GM18873 (cell line): ENCODE results near the gene MAOA.
A peak's percentile ranks its signal among the peaks of the same experiment; 100 is the strongest.
"Not testable (repeated sequence)": the region's sequence is repeated elsewhere in the genome, so short reads cannot be mapped to it uniquely, and the experiment has no call there.

Experiments
- ATAC-seq: cut with Tn5 transposase; IDR thresholded peaks from one replicate; pipeline ENCODE4 v1.9.1; 2021; ENCODE audit warnings: mild to moderate bottlenecking, moderate library complexity, moderate number of reproducible peaks; ENCODE audit not compliant: unreplicated experiment, low FRiP score

Gene MAOA

DNA sequence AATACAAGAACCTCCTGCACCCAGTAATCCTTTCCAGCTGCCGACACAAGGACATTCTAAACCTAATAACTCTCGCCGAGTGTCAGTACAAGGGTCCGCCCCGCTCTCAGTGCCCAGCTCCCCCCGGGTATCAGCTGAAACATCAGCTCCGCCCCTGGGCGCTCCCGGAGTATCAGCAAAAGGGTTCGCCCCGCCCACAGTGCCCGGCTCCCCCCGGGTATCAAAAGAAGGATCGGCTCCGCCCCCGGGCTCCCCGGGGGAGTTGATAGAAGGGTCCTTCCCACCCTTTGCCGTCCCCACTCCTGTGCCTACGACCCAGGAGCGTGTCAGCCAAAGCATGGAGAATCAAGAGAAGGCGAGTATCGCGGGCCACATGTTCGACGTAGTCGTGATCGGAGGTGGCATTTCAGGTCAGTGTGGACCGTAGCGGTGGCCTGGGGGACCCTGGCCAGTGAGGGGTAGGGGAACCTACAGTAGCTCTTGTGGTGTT is at the start of gene MAOA:
MAOA (plus strand) TSS at position 295 of the 490 bp plus-strand sequence; CDS start at position 338, 43 bp downstream.
- ATAC-seq = no peak

DNA sequence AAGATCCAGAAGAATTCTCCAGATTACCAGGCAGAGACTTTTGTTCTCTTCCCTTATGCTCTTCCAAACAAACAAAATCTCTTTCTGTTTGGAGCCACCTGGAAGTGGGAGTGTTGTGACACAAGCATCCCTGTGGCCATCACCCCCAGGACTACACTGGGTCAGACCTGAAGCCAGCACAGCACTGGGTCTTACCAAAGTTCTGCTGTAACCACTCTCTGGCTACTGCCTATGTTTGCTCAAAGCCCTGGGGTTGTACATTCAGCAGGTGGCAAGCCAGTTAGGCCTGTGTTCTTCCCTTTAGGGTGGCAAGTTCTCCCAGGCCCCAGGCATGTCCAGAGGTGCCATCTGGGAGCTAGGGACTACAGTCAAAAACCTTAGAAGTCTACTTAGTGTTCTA is 43.7 kb upstream of the MAOA start:
- no peak for ATAC-seq

DNA sequence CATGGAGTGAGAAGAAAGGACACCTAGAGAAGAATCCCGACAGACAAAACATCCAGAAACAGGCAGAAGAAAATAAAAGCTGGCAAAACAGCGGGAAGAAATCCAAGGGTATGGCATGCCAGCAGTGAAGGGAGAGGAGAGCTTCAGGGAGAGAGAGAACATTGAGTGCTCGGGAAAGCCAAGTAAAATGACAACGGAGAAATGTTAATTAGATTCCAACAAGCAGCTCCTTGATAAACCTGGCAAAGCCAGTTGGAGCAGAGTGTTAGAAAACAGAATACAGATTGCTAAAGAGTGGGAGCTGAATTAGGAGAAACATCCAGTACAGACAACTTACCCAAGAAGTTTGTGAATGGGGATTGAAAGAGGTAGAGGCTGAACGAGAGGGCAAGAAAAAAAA is 40.4 kb upstream of the MAOA start:
- ATAC-seq = no peak

DNA sequence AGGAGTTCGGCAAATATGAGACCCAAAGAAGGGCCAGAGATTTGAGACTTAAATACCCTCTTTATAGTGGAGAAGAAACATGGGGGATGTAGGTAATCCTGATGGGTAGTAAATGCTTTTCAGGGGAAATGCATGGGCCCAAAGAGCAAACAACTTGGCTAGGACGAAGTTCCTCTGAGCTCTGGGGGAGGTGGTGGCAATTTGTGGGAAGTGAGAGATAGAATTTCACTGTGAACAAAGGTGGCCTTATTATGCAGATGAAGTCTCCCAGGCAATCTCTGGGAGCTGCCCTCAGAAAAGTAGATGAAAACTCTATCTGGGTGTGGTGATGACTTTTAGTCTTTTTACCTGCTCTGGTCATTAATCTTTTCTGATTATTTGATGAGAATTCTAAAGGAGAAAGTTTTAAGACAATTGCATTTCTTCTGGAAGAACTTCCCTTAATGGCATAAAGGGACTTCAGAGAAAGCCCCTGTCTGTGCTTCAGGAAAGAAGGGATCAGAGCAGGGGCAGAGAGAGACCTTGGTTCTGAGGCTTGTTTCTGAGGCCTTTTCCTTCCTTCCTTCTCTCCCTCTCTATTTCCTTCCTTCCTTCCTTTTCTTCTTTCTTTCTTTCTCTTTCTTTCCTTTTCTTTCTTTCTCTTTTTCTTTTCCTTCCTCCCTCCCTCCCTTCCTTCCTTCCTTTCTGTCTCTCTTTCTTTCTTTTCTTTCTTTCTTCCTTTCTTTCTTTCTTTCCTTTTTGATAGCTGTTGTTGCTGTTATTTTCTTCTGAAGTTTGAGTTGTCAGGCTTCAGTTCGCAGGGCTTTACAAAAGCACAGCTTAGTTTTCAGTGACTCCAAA is 37.5 kb upstream of the MAOA start:
- ATAC-seq = no peak

DNA sequence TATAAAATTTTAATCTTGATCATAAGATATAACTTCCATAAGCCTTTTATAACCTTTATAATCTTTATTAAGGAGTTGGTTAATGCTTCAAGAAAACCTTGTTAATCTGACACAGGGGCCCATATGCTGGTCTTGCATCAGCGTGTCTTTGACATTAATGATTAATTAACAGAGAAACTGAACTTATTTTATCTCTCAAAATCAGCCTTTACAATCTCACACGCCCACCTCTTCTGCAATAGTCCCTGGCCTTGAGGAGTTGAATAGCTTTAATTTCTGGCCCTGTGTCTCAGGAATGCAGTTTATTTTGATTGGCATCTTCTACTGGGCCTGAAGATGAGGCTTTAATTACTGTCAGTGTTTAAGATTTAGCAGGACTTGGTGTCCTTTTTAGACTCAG is 36.2 kb upstream of the MAOA start:
- ATAC-seq = not testable (repeated sequence)

DNA sequence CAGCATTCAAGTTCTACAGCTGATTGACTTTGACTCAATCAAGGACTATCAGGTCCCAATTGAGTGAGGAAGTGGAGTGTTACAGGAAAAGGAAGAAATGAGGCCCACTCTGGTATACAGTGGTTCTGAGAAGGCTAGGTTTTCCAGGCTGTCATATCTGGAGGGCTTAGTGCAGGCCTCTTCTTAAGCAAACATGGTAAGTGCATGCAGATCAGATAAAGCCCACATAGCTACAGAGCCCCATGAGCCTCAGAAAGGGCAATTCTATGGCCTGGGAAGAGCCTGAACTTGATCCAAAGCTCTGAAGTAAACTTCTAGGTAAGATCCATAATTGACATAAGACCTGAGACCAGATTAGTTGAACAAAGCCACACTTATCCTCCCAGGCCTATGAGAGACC is 29.0 kb upstream of the MAOA start:
- no peak for ATAC-seq

DNA sequence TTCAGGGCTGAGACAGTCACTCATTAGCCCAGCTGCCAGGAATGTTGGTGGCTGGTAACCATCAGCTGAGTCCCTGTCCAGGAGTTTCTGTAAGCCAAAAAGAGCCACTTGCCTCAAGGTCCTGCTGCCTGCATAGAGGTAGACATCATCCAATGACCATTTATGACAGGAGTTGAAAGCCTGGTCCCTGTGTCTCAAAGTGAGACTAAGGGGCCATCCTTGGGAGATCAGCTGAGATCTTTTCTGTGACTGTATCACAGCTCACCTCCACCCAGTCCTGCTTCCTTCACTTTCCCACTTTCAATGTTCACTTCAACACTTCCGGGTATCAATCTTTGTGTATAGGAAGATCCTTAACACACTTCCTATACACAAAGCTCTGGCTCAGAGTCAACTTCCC is 28.4 kb upstream of the MAOA start:
- no peak for ATAC-seq

DNA sequence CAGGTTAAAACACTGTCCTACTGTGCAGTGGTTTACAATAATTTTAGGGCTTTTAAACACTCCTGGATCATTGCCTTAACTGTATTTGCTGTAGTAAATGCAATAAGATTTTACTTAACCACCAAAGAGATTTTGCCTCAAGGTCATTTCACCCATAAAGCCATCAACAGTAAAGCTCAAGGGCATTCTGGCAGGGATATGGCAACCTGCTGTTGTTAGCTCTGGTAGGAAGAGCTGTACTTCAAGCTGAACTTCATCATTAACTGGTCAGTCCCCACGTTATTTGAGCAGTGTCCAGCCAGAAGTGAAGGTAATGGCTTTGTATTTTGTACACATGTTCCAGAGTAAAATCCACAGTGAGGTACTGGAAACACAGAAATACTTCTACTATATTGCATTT is 26.9 kb upstream of the MAOA start:
- ATAC-seq = no peak

DNA sequence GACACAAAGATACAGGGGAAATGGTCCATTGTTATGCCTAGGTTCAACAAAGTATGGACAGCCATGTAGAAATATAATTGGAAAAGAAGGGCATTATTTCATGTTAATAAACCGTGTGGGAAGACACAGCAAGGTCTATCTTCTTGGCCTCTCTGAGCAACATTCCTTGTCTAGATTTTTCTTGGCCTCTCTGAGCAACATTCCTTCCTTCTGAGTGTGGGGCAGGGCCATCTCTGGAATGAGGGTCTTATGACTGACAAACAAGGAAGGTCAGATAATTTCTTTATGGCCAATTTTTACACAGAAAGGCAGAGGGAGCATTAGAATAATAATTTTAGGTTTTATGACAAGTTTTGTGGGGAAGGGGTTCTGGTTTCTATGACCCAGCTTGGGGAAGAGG is 24.3 kb upstream of the MAOA start:
- ATAC-seq = no peak

DNA sequence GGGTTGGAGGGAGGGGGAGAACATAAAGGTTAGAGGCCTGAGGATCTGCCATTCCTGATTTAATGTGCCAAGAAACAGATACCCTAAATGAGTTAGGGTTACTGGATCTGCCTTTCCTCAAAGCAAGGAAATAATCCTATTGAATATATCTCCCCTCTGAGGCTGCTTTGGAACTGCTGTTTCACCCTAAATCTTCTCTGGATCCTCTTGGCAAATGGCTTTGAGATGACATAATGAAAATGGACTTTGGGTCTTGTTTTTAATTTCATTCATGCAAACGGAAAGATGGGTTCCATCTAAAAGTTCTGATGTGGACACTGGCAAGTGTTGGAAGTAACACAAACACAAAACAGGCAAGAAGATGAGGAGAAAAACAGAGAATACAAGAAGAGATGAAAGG is 23.0 kb upstream of the MAOA start:
- ATAC-seq = no peak

DNA sequence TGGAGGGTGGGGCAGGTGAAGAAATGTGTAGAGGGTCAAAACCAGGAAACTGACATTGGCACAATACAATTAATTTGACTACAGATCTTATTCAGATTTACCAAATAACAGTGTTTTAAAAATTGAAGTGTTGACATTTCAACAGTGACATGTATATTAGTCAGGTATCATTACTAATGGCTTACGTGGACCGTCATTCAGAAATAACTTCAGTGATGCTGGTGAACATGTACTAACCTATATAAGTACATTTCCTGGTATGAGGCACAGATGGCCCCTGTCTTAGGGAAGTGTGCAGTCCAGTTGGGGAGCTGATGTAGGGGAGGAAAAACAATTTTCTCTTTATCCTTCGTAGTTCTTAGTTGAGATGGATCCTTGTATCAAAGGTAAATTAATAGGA is 22.3 kb upstream of the MAOA start:
- ATAC-seq = no peak

DNA sequence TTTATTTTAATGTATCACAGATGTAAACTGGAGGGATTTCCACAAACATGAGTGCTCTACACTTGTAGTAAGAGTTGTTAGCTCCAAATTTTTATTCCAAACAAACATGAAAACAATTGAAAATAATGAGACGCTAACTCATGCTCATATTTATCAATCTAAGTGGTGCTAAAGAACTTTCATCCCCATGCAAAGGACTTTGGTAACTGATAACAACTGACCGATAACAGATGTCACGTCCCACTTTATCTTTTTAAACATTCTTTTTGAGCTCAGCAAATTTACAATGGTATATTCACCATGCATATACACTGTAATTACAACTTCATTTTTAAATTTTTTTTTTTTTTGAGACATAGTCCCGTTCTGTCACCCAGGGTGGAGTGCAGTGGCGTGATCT is 15.6 kb upstream of the MAOA start:
- ATAC-seq = no peak

DNA sequence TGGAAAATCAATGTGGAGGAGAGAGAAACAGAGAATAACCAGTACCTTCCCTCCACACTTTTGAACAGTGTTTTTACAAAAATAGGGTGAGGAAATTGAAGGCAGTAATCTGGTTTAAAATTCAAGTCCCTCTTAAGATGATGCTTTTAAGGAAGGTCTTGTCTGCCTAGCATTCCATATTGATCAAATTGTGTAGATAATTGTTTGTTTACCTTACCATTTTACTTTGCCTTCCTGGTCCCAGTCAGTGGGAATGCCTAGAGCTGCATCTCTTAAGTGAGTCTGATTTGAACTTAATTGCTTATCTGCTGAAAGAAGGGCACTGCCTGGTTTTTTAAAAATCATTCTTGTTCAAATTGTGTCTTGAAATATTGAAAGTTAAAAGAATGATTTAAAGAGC is 14.4 kb upstream of the MAOA start:
- no peak for ATAC-seq

DNA sequence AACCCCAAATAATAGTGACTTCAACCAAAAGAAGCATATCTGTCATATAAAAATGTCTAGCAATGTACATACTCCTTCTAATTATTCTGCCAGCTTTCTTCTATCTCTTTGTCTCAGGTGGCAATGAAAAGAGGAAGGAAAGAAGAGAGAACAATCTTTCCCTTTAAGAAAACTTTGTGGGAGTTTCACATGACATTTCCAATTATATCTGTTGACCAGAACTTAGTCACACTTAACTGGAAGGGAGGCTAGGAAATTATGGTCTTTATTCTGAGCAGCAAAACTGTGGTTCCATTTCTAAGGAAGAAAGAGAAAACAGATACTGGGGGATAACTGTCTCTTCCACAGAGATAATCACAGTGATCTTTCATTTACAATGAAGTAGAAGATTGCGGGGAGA is 12.9 kb upstream of the MAOA start:
- ATAC-seq = no peak

DNA sequence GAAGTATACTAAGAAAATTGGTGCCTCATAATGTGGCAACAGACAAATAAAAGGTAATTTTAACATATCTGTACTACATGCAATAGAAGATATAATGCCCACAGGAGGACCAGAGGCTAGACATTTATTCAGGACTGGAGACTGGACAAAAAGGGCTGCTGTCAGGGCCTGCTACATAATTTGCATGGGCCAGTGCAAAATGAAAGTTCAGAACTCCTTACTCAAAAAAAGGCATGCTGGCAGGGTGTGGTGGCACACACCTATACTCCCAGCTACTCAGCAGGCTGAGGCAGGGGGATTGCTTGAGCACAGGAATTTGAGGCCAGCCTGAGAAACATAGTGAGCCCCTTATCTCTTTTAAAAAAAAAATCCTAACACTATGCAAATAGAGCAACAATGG is 12.4 kb upstream of the MAOA start:
- ATAC-seq = no peak

DNA sequence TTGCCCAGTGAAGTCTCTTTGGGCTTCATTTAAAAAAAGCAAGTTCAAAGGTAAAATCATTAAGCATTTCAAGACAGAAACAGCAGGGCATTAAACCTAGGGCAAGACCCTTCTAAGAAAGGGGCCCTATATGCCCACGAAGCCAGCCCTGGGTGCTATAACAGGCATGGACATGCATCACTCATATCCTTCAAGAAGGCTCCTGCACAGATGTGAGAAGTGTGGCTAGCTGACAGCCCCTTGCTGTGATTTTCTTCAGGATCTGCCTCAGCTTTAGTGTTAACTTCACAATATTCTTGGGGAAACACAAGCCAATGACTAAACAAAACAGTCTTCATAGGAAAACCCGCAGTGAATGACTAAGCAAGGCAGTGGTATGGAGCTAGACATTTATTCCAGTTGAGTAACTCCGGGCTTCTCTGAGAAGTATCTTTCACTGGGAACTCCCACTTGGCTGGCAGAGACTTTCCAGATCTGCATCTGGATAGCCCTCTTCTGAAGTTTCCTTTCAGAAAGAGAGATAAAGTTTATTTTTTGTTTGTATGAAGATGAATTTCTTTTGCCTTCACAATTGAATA is 11.9 kb upstream of the MAOA start:
- ATAC-seq = no peak

DNA sequence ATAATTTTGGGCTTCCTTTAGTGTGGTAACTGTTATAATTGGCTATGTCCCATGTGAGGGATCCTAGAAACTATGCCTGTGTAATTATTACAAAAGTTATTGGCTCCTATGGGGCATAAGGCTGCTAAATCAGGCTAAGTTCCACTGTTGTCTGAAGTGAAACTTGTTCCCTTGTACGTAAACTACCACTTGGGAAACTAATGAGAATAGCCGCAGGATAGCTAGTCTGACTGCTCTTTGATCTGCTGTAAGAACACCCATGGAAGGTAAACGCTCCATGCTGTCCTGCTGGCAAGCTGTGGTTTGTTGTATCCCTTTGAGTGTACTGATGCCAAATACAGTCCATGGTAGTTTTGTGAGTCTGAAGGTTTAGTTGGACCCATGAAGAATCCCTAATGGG is 9.3 kb upstream of the MAOA start:
- ATAC-seq = no peak

DNA sequence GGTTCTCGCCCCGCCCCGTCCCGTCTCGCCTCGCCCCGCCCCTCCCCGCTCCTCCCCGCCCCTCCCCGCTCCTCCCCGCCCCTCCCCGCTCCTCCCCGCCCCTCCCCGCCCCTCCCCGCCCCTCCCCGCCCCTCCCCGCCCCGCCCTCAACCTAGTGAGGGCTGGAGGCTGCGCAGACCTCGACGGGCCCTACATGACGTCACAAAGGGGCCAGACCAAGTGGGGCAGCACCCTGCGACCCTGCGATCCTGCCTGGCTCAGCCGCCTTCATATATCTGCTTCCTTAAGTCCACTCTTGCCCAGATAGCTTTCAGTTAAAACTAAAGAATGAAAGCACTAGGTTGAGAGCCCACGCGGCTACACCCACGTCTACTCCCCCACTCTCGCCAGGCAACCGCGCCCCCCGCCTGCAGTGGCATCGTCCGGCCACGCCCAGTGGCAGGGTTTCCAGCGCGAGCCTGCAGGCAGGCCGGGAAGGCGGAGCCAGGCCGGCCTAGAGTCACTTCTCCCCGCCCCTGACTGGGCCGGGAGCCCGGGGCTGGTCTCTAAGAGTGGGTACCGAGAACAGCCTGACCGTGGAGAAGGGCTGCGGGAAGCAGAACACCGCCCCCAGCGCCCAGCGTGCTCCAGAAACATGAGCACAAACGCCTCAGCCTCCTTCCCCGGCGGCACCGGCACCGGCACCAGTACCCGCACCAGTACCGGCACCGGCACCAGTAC is 1.5 kb upstream of the MAOA start:
- peak; percentile 86 for ATAC-seq

DNA sequence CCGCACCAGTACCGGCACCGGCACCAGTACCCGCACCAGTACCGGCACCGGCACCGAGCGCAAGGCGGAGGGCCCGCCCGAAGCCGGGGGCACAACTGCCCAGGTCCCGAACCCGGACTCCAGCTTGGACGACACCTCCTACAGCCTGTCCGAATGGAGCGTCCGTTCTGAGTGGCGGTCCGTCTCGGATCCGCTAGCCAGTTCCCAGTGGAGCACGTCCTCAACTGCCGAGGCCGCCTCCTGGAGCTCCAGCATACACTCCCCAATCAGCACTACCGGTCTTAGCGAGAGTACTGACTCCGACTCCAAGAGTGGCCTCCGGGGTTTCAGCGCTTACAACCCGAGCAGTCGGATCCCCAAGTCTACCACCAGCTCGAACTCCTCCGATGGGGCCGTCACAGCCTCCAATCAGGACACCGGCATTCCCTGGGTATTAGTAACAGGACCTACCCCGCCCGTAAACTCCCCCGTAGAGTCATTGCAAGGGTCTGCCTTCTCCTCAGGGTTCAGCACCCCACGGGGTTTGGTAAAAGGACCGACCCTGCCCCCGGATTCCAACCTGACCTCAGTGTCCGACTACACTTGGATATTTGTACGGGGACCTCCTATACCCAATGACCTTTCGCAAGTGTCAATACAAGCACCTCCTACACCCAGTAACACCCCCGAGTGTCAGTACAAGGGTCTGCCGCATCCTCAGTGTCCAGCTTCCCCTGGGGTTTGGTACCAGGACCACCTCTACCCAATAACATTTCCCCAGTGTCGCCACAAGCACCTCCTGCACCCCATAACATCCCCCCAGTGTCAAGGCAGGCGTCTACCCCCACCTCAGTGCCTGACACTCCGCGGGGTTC is 721 bp upstream of the MAOA start:
- peak; percentile 13 for ATAC-seq

DNA sequence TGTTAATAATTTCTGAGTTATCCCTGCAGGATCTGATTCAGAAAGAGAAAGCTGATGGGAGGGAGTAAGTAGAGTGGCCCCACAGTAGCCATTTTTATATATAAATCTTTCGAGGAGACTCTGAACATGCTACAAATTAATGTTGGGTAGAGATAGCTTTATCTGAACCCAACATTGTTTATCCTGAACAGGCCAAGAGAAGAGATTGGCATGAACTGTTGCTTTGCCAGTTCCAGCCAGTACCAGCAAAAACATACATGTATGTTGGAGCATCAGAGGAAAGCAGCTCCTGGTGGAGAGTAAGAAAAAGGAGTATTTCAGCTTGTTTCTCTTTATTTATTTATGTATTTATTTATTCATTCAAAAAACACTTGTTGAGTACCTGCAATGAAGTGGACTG is 1.6 kb downstream of the MAOA start:
- ATAC-seq = no peak
